CD14-positive monocyte (primary cell): ENCODE results near the gene LBX1. TPM values are rescaled to one million over a fixed set of nuclear protein-coding genes. Genes with fewer than 3 reads are reported as not detected.
A peak's percentile ranks its signal among the peaks of the same experiment; 100 is the strongest.

Experiments used
- DNase-seq, 3 donors: peaks; one replicate each; pipeline ENCODE4 v3.0.0-alpha.2; 2011 to 2022
- H2AFZ ChIP-seq: 2 replicates; pipeline ENCODE4 v1.6.0; 2012; ENCODE audit warnings: mild to moderate bottlenecking, low read depth, low read length, inconsistent platforms; ENCODE audit not compliant: insufficient read depth, poor library complexity, severe bottlenecking
- H3K27ac ChIP-seq, 2 donors: 1 replicate in 1 of 2; 2 replicates in 1 of 2; pipeline ENCODE4 v1.5.1; 2012 to 2013; ENCODE audit warnings: low read length in 2 of 2, control low read depth in 1 of 2, inconsistent platforms in 1 of 2, low read depth in 1 of 2, mild to moderate bottlenecking in 1 of 2
- H3K27me3 ChIP-seq, 2 donors: one replicate each; pipeline versions ENCODE4 v1.6.0 to v1.6.1; 2011 to 2013; ENCODE audit warnings: low read length in 2 of 2; ENCODE audit not compliant: control insufficient read depth in 2 of 2, insufficient read depth in 2 of 2
- H3K36me3 ChIP-seq, 2 donors: replicated peaks in 1 of 2; 1 replicate in 1 of 2; 2 replicates in 1 of 2; pipeline versions ENCODE4 v1.5.1 to v1.6.1; 2012 to 2013; ENCODE audit warnings: low read length in 2 of 2, control low read depth in 1 of 2, inconsistent platforms in 1 of 2, mild to moderate bottlenecking in 1 of 2; ENCODE audit not compliant: insufficient read depth in 2 of 2, control insufficient read depth in 1 of 2
- H3K4me1 ChIP-seq, 2 donors: 1 replicate in 1 of 2; 2 replicates in 1 of 2; pipeline versions ENCODE4 v1.5.1 to v1.6.1; 2012 to 2013; ENCODE audit warnings: low read length in 2 of 2, control low read depth in 1 of 2, inconsistent platforms in 1 of 2, mild to moderate bottlenecking in 1 of 2, moderate library complexity in 1 of 2; ENCODE audit not compliant: insufficient read depth in 2 of 2, control insufficient read depth in 1 of 2
- H3K4me2 ChIP-seq: replicated peaks from 2 replicates; pipeline ENCODE3; 2012; ENCODE audit warnings: low read length, moderate library complexity, mild to moderate bottlenecking; ENCODE audit not compliant: poor library complexity, severe bottlenecking; ENCODE audit errors: extremely low read depth
- H3K4me3 ChIP-seq, 3 experiments: fragments of 200-600 bp in 1 of 3; sonication (generic) in 1 of 3; replicated peaks in 1 of 3; 1 replicate in 2 of 3; 2 replicates in 1 of 3; pipeline ENCODE4 v1.5.1; 2011 to 2013; ENCODE audit warnings: low read length in 3 of 3, mild to moderate bottlenecking in 3 of 3, control low read depth in 2 of 3, low read depth in 2 of 3, inconsistent platforms in 1 of 3, moderate library complexity in 1 of 3
- H3K79me2 ChIP-seq: 2 replicates; pipeline ENCODE4 v1.6.0; 2012; ENCODE audit warnings: mild to moderate bottlenecking, control low read depth, inconsistent platforms, low read length, moderate library complexity; ENCODE audit not compliant: insufficient read depth
- H3K9ac ChIP-seq: 2 replicates; pipeline ENCODE4 v1.6.0; 2017; ENCODE audit warnings: low read length, mild to moderate bottlenecking; ENCODE audit not compliant: insufficient read depth, poor library complexity, severe bottlenecking
- H3K9me3 ChIP-seq, 2 donors: replicated peaks in 1 of 2; 1 replicate in 1 of 2; 2 replicates in 1 of 2; pipeline versions ENCODE4 v1.5.1 to v1.6.1; 2012 to 2013; ENCODE audit warnings: low read length in 2 of 2, control low read depth in 1 of 2; ENCODE audit not compliant: control insufficient read depth in 1 of 2, insufficient read depth in 1 of 2
- H4K20me1 ChIP-seq: 2 replicates; pipeline ENCODE4 v1.6.0; 2012; ENCODE audit warnings: mild to moderate bottlenecking, low read length, control low read depth, moderate library complexity; ENCODE audit not compliant: insufficient read depth
- H3K27ac Mint-ChIP-seq, 7 donors: one replicate each; pipeline ENCODE4 v1.8.0; 2020; ENCODE audit warnings: mild to moderate bottlenecking in 7 of 7, mixed read lengths in 7 of 7, moderate library complexity in 6 of 7, inconsistent platforms in 2 of 7
- H3K27me3 Mint-ChIP-seq, 3 donors: one replicate each; pipeline ENCODE4 v1.8.0; 2021 to 2022; ENCODE audit warnings: low read depth in 3 of 3, mild to moderate bottlenecking in 3 of 3, mixed read lengths in 3 of 3, moderate library complexity in 3 of 3, inconsistent platforms in 1 of 3
- H3K36me3 Mint-ChIP-seq, 2 donors: one replicate each; pipeline ENCODE4 v1.8.0; 2020; ENCODE audit warnings: mixed read lengths in 2 of 2, inconsistent platforms in 1 of 2, mild to moderate bottlenecking in 1 of 2
- H3K4me1 Mint-ChIP-seq: one replicate; pipeline ENCODE4 v1.8.0; 2020; ENCODE audit warnings: mild to moderate bottlenecking, mixed read lengths
- H3K4me3 Mint-ChIP-seq, 2 donors: one replicate each; pipeline ENCODE4 v1.8.0; 2020; ENCODE audit warnings: mild to moderate bottlenecking in 2 of 2, mixed read lengths in 2 of 2, moderate library complexity in 1 of 2
- H3K9me3 Mint-ChIP-seq, 7 donors: one replicate each; pipeline ENCODE4 v1.8.0; 2020 to 2022; ENCODE audit warnings: mixed read lengths in 7 of 7, mild to moderate bottlenecking in 6 of 7, moderate library complexity in 6 of 7, inconsistent platforms in 2 of 7
- CTCF ChIP-seq: fragments of 200-600 bp; IDR thresholded peaks from one replicate; pipeline ENCODE4 v1.8.0; 2022; ENCODE audit warnings: antibody characterized with exemption, mild to moderate bottlenecking
- WGBS: methylation state at CpG from one replicate; pipeline ENCODE4 v1.1.5; 2013; ENCODE audit warnings: missing lambda C conversion rate; ENCODE audit not compliant: insufficient coverage; 5-methylcytosine and 5-hydroxymethylcytosine counted together
- intact Hi-C, 2 donors: fragments of 100-400 bp; cut with micrococcal nuclease; formaldehyde crosslinking; loops; one replicate each; pipeline versions ENCODE4 v1.15.0 to v1.15.1; 2023
- polyA plus RNA-seq, 3 donors: library from polyadenylated mRNA; depleted of rRNA in 1 of 3; unstranded in 2 of 3; stranded (reverse) in 1 of 3; fragments of 300-500 nt in 2 of 3; fragments of >200 nt in 1 of 3; fragmentation: Illumina TruSeq in 2 of 3; gene quantifications; 1 replicate in 2 of 3; 2 replicates in 1 of 3; pipeline ENCODE4 v1.2.3, GENCODE V29; 2012 to 2021

The LBX1 gene
- polyA plus RNA-seq, 3 donors, result not detected

- peak overlapping the region in 1 of 2 donors; percentile 88 for H3K4me3 Mint-ChIP-seq
- peaks cover 12% of the 10 kb centered on the region for H3K4me1 Mint-ChIP-seq
- intact Hi-C loops, result no loop called here
- H3K4me3 ChIP-seq, result no peak overlapping the region
- H3K9me3 Mint-ChIP-seq, result peaks cover 0 to 17% (median 9%) of the 10 kb centered on the region in 7 donors
- H3K9ac ChIP-seq, result no peak overlapping the region
- peaks cover 0 to 5% of the 10 kb centered on the region in 2 donors for H3K4me1 ChIP-seq
- H3K27ac ChIP-seq, result no peak overlapping the region
- WGBS, result 8% methylated on average over 47 of the region's 47 CpGs
- peaks cover 4 to 64% of the 10 kb centered on the region in 2 donors for H3K9me3 ChIP-seq
- no peak overlapping the region for H3K4me2 ChIP-seq
- H3K36me3 ChIP-seq, result no peaks in the 10 kb centered on the region
- TF ChIP-seq CTCF, result no peak
- H3K36me3 Mint-ChIP-seq, result no peaks in the 10 kb centered on the region
- no peak for DNase-seq
- peaks cover 92 to 98% (median 93%) of the 10 kb centered on the region in 3 donors for H3K27me3 Mint-ChIP-seq
- H4K20me1 ChIP-seq, result no peaks in the 10 kb centered on the region
- peak overlapping the region in 1 of 7 donors; percentile 24 for H3K27ac Mint-ChIP-seq
- no peak overlapping the region for H2AFZ ChIP-seq
- peaks cover 90 to 97% of the 10 kb centered on the region in 2 donors for H3K27me3 ChIP-seq
- no peaks in the 10 kb centered on the region for H3K79me2 ChIP-seq
Observed at GRCh38 chr10:101236376-101237080, 7.3 kb upstream of the LBX1 start.

GRCh38 chr10:101235766-101236165, 6.5 kb upstream of the LBX1 start:
- Histone ChIP-seq H3K27ac (no peak overlapping the region), H3K9ac (no peak overlapping the region), H3K9me3 (peaks cover 4 to 72% of the 10 kb centered on the region in 2 donors), H3K79me2 (no peaks in the 10 kb centered on the region), H3K4me2 (no peak overlapping the region), H3K36me3 (no peaks in the 10 kb centered on the region), H3K4me1 (peaks cover 0 to 5% of the 10 kb centered on the region in 2 donors), H2AFZ (no peak overlapping the region), H3K4me3 (no peak overlapping the region), H3K27me3 (peaks cover 98 to 100% of the 10 kb centered on the region in 2 donors), H4K20me1 (no peaks in the 10 kb centered on the region)
- H3K4me3 Mint-ChIP-seq, result peak overlapping the region in 1 of 2 donors; percentile 71
- H3K27me3 Mint-ChIP-seq, result peaks cover 92 to 98% (median 95%) of the 10 kb centered on the region in 3 donors
- 11% methylated on average over 2 of the region's 4 CpGs for WGBS
- no peaks in the 10 kb centered on the region for H3K36me3 Mint-ChIP-seq
- no peak for DNase-seq
- intact Hi-C loops, result no loop called here
- peak overlapping the region in 1 of 7 donors; percentile 20 for H3K27ac Mint-ChIP-seq
- peaks cover 12% of the 10 kb centered on the region for H3K4me1 Mint-ChIP-seq
- TF ChIP-seq CTCF, result no peak
- H3K9me3 Mint-ChIP-seq, result peaks cover 0 to 17% (median 9%) of the 10 kb centered on the region in 7 donors
